ENCODE results near the gene DUSP23. TPM values are rescaled to one million over a fixed set of nuclear protein-coding genes. Genes with fewer than 3 reads are reported as not detected.

Gene DUSP23
- total RNA-seq, result 10 to 100 TPM; 47.0 to 94.6 (median 77.2) TPM

- ATAC-seq, result peak; percentile 96 to 97
- H3K36me3 ChIP-seq, result no peaks in the 10 kb centered on the region
- DNase-seq, result peak; percentile 97 to 98
- peak within 1 kb of the TSS; percentile 81 to 92 (median 84) for H3K27ac ChIP-seq
- TF ChIP-seq CTCF (IDR thresholded peaks at IDR 0.05 in 4 of 5, conservative IDR thresholded peaks at IDR 0.05 in 1 of 5), result peak; percentile 90 to 94 (median 93)
- peak; percentile 76 to 83 for TF ChIP-seq POLR2A (IDR thresholded peaks at IDR 0.05)
- intact Hi-C loops (cut with DNase I; ENCODE audit: low total_unique reads), result loop anchor here (1.0 to 5.0 kb wide), 5 partner anchors 50 to 251 kb away; no protein-coding TSS in a partner anchor
- H3K4me1 ChIP-seq, result peaks cover 15 to 20% of the 10 kb centered on the region in 2 donors
- H3K4me3 ChIP-seq, result peak within 1 kb of the TSS; percentile 73 to 95 (median 85)
- in situ Hi-C loops (cut with MboI; ENCODE audit: low sequenced_read_pairs in 4 of 4), result loop anchor here in 3 of 4 donors (10.0 to 25.0 kb wide), 3 partner anchors 231 to 619 kb away; partner anchors contain the start of genes CADM3 (in 1 of the 3) and PIGM (in 1 of the 3)
- H3K27me3 ChIP-seq, result no peaks in the 10 kb centered on the region
- H3K9me3 ChIP-seq, result no peaks in the 10 kb centered on the region
These were observed at the start of gene DUSP23 for GRCh38 chr1:159780583-159781582. DUSP23 (plus strand) TSS chr1:159780962; CDS start chr1:159781101, 139 bp downstream.

GRCh38 chr1:159737238-159737916, 43.4 kb upstream of the DUSP23 start:
- no peak for TF ChIP-seq POLR2A (IDR thresholded peaks at IDR 0.05)
- no peak for DNase-seq
- H3K27ac ChIP-seq, result no peak overlapping the region
- H3K36me3 ChIP-seq, result no peaks in the 10 kb centered on the region
- in situ Hi-C loops (cut with MboI; ENCODE audit: low sequenced_read_pairs in 4 of 4), result no loop called here
- intact Hi-C loops (cut with DNase I; ENCODE audit: low total_unique reads), result no loop called here
- no peak for ATAC-seq
- H3K27me3 ChIP-seq, result no peaks in the 10 kb centered on the region
- no peaks in the 10 kb centered on the region for H3K9me3 ChIP-seq
- H3K4me1 ChIP-seq, result no peaks in the 10 kb centered on the region
- no peak overlapping the region for H3K4me3 ChIP-seq

- Histone ChIP-seq H3K9me3 (no peaks in the 10 kb centered on the region), H3K27me3 (no peaks in the 10 kb centered on the region), H3K36me3 (no peaks in the 10 kb centered on the region), H3K4me1 (no peaks in the 10 kb centered on the region), H3K4me3 (no peak overlapping the region), H3K27ac (no peak overlapping the region)
- in situ Hi-C loops (cut with MboI; ENCODE audit: low sequenced_read_pairs in 4 of 4), result no loop called here
- no peak for TF ChIP-seq CTCF (IDR thresholded peaks at IDR 0.05 in 4 of 5, conservative IDR thresholded peaks at IDR 0.05 in 1 of 5)
- TF ChIP-seq POLR2A (IDR thresholded peaks at IDR 0.05), result no peak
- intact Hi-C loops (cut with DNase I; ENCODE audit: low total_unique reads), result no loop called here
- DNase-seq (no peak), ATAC-seq (no peak)
These were observed 36.9 kb upstream of the DUSP23 start for GRCh38 chr1:159743651-159744410.

GRCh38 chr1:159746666-159747065, 34.1 kb upstream of the DUSP23 start:
- TF ChIP-seq CTCF (IDR thresholded peaks at IDR 0.05 in 4 of 5, conservative IDR thresholded peaks at IDR 0.05 in 1 of 5) (no peak), POLR2A (IDR thresholded peaks at IDR 0.05) (no peak)
- intact Hi-C loops (cut with DNase I; ENCODE audit: low total_unique reads), result no loop called here
- ATAC-seq, result no peak

More at GRCh38 chr1:159746666-159747065, 34.1 kb upstream of the DUSP23 start:
- no peaks in the 10 kb centered on the region for H3K4me1 ChIP-seq
- no peak overlapping the region for H3K4me3 ChIP-seq
- H3K27ac ChIP-seq, result no peak overlapping the region
- no peak for DNase-seq
- H3K36me3 ChIP-seq, result no peaks in the 10 kb centered on the region
- no peaks in the 10 kb centered on the region for H3K27me3 ChIP-seq
- H3K9me3 ChIP-seq, result no peaks in the 10 kb centered on the region
- in situ Hi-C loops (cut with MboI; ENCODE audit: low sequenced_read_pairs in 4 of 4), result no loop called here
